OCI-M2 (cell line): ENCODE data around the gene OR10G2.
"Not testable (repeated sequence)": the region's sequence is repeated elsewhere in the genome, so short reads cannot be mapped to it uniquely, and the experiment has no call there.

Experiments
- DNase-seq: peaks from one replicate; lab custom pipeline; 2025; ENCODE audit not compliant: unreplicated experiment; lab: John Stamatoyannopoulos, UW

Gene OR10G2

GRCh38 chr14:21634840-21635239, at the start of gene OR10G2:
Gene OR10G2 (minus strand): TSS chr14:21634940. CDS start chr14:21634842, 98 bp downstream.
- no peak for DNase-seq

- DNase-seq = no peak
These were observed 45.3 kb upstream of the OR10G2 start for GRCh38 chr14:21680072-21680471.

DNA sequence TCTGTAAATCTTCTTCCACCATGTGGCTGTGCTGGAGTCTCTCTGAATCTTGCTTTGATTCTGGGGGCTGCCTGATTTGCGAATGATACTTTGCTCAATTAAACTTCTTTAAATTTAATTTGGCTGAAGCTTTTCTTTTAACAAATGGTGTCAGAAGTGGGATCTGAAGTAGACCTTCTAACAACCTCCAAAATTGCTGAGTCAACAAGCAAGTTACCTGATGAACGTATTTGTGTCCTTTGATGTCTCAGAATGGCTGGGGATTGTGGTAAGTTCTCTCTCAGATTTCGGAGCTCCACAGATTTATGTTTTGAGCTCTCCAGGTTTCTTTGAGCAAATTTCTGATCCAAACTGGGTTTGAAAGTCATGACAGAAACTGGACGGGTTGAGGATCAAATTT, 40.8 kb upstream of the OR10G2 start:
- DNase-seq = no peak

- no peak for DNase-seq
These were observed 39.0 kb upstream of the OR10G2 start, which contains the start of gene OR4E1 for GRCh38 chr14:21673718-21674117. Gene OR4E1 (minus strand): TSS chr14:21673818. CDS start chr14:21670935, 2,883 bp downstream.

DNA sequence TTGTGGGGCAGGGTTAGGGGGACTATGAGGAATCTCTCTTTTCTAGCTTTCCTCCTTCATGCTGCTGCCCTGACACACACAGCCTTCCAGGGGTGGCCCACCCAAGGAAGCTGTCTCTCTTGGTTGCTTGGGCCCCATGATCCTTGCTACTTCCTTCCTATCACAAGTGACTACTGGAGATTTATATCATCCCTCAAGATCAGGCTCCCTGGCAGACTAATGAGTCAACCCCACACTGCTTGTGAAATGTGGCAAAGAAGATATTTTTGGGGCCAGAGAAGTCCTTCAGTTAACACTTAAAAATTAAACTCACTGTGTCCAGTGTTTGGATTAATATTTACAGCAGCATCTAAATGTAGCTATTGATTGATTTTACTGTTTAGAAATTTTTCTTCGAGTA, 37.4 kb upstream of the OR10G2 start:
- DNase-seq = no peak

DNA sequence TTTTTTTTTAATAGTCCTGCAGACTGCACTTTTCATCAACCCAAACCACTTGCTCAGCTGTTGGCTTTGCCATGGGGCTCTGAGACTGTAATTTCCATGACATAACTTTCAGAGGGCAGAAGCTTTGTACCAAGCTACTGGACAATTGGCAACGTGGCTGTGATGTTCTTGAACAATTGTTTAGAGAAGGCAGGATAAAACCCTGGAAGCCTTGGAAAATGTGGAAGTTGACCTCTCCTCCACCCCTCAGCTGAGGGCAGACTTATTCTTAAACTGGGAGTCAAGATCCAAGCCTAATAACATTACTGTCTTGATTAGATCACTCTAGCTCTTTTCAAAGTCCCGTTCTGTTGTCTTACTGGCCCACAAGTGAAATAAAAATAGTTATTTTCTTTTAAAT, 36.6 kb upstream of the OR10G2 start:
- DNase-seq = no peak

DNA sequence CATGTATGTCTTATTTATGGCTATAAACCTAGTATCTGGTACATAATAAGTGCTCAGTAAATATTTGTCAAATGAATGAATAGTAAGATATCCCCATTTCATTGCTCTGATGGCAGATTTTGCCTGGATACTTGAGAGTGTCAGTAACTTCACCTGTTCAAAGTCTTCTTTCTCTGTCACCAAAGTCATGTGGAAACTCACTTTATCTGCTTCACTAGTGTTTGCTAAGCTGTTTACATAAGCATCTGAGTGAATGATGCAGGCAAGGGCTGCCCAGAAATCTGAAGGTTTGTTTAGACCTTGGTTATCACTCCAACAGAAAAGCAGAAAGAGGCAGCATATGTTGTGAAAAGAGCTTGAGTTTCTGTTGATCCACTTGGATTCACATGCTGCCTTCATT, 34.5 kb upstream of the OR10G2 start:
- DNase-seq = no peak

DNA sequence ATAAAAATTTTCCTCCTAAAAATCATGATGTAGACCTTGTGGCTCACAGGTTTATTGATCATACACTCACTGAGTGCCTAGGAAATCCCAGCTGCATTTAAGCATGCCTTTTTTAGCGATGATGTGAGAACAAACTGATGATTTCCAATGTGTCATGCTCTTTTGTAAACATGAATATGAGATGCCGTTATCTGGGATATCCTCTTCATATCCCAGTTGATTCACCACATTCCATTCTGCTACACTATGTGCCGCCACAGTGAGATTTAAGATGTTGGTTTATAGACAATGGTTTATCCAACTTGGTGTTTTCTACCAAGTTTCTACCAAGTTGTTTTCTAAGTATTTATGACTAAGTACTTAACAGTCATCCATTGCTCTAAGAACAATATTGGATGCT, 33.6 kb upstream of the OR10G2 start:
- no peak for DNase-seq

GRCh38 chr14:21656980-21657379, 22.2 kb upstream of the OR10G2 start:
- no peak for DNase-seq

- no peak for DNase-seq
These were observed 19.5 kb upstream of the OR10G2 start for GRCh38 chr14:21654215-21654614.

- no peak for DNase-seq
These were observed 18.7 kb upstream of the OR10G2 start, which contains the start of gene OR4E2 for GRCh38 chr14:21653331-21653885. Gene OR4E2 (plus strand): TSS chr14:21653835. CDS start chr14:21665083, 11,248 bp downstream.

DNA sequence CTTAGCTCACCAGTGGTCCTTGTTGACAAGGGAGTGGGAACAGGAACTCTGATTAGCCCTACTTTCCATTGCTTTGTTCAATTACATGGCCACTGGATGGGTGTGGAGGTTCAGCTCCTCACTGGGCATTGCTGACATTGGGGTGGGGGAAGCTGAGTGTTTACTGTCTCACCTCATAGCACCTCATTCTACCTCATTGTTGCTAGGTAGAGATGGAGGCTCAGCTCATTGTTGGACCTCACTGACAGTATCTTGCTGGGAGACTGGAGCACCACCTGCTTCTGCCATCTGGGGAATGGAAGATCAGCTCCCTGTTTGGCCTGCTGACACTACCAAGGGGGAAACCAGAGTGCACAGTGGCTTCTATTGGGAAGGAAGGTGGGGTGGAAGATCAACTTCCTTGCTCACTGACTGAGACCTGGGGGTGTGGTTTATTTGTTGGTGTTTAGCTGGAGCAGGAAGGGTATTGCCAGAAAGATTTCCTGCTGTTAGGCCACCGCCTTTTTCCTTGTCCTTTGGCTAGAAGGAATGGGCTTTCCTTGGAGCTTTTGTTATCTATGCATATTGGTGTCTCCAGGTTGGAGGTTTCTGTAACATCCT, 17.6 kb upstream of the OR10G2 start:
- DNase-seq = no peak

DNA sequence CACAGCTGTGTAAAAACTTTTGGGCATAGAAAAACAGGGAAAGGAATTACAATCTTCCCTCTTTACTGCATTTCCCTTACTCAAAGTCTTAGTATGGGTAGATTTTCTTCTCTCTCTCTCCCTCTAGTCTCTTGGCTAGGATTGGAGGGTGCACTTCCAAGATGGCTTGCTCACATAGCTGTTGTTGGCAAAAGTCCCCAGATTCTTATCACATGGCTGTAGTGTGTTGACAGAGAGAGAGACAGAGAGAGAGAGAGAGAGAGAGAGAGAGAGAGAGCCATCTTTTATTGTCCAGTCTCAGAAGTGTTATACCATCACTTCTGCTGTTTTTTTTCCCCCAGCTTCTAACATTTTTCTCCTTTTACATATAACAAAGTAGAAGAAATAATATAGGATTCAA, 12.6 kb upstream of the OR10G2 start:
- DNase-seq = no peak

GRCh38 chr14:21643407-21643806, 8.7 kb upstream of the OR10G2 start:
- no peak for DNase-seq

GRCh38 chr14:21642683-21643082, 7.9 kb upstream of the OR10G2 start:
- no peak for DNase-seq

- DNase-seq = no peak
These were observed 3.7 kb downstream of the OR10G2 start for GRCh38 chr14:21631084-21631483.

DNA sequence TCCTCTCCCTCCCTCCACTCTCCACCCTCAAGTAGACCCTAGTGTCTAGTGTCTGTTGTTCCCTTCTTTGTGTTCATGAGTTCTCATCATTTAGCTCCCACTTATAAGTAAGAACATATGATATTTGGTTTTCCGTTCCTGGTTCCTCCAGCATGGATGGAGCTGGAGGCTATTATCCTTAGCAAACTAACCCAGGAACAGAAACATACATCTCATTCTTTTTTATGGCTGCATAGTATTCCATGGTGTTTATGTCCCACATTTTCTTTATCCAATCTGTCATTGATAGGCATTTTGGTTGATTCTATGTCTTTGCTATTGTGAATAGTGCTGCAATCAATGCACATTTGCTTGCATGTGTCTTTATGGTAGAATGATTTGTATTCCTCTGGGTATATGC, 4.2 kb downstream of the OR10G2 start:
- DNase-seq = not testable (repeated sequence)

DNA sequence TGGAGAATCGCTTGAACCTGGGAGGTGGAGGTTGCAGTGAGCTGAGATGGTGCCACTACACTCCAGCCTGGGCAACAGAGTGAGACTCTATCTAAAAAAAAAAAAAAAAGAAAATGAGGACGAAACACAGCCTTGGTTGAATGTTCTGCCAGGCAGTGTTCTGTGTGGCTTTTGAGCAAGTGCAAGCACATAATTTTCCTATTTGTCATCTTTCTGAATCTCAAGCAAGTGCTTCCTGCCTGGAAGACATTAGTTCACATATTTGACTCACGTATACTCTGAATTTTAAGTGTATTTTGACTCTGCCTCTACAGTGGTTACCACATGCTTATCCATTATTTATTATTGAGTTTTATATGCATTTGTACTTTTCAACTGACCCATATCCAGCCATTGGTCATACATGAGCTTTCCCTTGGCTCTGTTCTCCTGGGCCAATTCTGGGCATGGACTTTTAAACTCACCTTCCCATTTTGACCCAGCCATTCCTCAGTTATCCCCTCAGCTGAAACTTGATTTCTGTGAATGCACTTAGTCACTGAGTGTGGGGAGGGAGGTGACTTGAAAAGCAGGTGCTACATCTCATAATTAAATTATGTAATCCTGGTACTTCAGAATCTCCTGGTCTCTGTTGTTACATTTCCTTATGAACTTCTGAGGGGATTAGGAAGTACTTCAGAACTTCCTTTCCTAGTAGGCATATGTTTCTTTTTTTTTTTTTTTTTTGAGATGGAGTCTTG, 8.1 kb downstream of the OR10G2 start:
- no peak for DNase-seq

GRCh38 chr14:21617614-21618013, 17.1 kb downstream of the OR10G2 start:
- DNase-seq = no peak

DNA sequence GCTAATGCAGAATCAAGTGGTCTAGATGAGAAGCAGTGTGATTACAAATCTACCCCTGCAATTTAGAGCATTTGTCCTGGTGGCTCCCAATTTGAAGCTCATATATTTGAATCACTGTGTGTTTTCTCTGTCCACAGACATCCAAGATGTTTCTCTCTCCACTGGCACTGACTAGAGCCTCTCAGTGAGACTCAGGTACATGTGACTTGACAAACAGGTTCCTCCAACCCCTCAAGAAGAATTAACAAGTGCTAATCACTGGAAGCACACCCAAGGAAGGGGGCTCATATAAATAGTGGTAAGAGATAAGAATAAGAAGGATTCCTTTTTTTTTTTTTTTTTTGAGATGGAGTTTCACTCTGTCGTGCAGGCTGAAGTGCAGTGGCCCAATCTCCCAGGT, 20.5 kb downstream of the OR10G2 start:
- no peak for DNase-seq

DNA sequence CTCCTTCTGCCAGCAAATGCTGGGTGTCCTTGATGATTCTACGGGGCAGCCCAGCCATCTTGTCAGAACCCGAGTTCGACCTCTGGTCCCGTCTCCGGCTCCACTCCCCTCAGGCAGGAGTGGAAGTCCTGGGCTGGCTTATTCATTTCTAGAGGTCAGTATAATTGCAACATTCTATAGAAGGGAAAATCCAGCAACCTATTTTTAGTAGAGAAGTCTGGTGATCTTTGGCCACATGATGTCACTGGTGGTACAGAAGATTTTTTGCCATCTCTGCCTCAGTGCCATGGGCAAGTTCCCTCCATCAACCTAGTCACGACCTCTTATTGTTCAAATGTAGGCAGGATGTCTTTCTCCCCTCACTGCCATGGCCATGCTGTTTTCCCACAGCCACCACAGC, 22.4 kb downstream of the OR10G2 start:
- DNase-seq = no peak

DNA sequence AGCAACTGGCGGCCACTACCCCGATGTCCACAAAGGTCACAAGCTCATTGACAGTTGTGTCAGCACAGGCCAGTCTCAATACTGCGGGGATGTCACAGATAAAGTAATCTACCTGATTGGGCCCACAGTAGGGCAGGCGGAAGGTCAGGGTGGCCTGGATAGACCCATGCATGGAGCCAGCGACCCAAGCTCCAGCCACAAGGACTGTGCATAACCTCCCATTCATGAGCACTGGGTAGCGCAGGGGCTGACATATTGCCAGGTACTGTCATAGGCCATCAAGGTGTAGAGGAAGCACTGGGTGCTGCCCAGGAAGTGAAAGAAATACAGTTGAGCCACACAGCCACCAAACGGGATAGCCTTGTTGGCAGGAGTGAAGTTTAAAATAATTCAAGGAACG, 32.6 kb downstream of the OR10G2 start:
- DNase-seq = not testable (repeated sequence)
